ENCODE results near the gene TCIRG1.

DNA sequence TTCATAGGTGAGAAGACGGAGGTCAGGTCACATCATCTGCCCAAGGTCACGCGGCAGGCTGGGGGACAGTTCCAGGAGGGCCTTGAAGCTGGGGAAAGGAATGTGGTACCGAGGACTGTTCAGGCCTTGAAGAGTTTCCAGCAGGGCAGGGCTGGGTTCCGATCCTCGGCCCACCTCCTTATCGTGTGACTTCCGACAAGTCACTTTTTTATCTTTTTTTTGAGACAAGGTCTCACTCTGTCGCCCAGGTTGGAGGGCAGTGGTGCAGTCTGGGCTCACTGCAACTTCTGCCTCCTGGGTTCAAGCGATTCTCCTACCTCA lies 7.7 kb upstream of the TCIRG1 start:
- no peak for TF ChIP-seq SPI1 (IDR thresholded peaks at IDR 0.05; ENCODE audit: low read depth, low read length)
- TF ChIP-seq POLR2A (IDR thresholded peaks at IDR 0.05; ENCODE audit: low read depth, low read length): no peak
- no peak for TF ChIP-seq TAF1 (IDR thresholded peaks at IDR 0.05; ENCODE audit: low read depth, low read length)
- no peak for TF ChIP-seq POLR2AphosphoS5 (IDR thresholded peaks at IDR 0.05; ENCODE audit: low read depth, low read length)
- no peak for TF ChIP-seq POU2F2 (IDR thresholded peaks at IDR 0.05; ENCODE audit: low read depth, low read length)

Data from GM12891 (cell line).